Vagina (tissue), 2 donors: Measurements from ENCODE around the gene TPRN. TPM values are rescaled to one million over a fixed set of nuclear protein-coding genes. Genes with fewer than 3 reads are reported as not detected.

Experiments used
- DNase-seq, 2 donors: peaks; one replicate each; pipeline ENCODE4 v3.0.0-alpha.2; 2017; ENCODE audit errors: extremely low spot score in 2 of 2
- H3K27ac ChIP-seq: fragments of 200-600 bp; sonication (generic); one replicate; pipeline ENCODE4 v1.5.1; 2019
- H3K27me3 ChIP-seq: fragments of 200-600 bp; sonication (generic); one replicate; pipeline ENCODE4 v1.5.1; 2019
- H3K36me3 ChIP-seq, 2 donors: fragments of 200-600 bp; sonication (generic); one replicate each; pipeline ENCODE4 v1.5.1; 2017 to 2019
- H3K4me1 ChIP-seq: fragments of 200-600 bp; sonication (generic); one replicate; pipeline ENCODE4 v1.5.1; 2019
- H3K4me3 ChIP-seq, 2 donors: fragments of 200-600 bp; sonication (generic); 1 replicate in 1 of 2; 2 replicates in 1 of 2; pipeline ENCODE4 v1.5.1; 2016 to 2019
- H3K9me3 ChIP-seq: fragments of 200-600 bp; sonication (generic); one replicate; pipeline ENCODE4 v1.5.1; 2019
- POLR2A ChIP-seq, 2 donors: fragments of 450-650 bp; IDR thresholded peaks; one replicate each; pipeline ENCODE4 v1.6.1; 2017; ENCODE audit warnings: antibody characterized with exemption in 2 of 2, mild to moderate bottlenecking in 2 of 2, moderate library complexity in 2 of 2
- POLR2AphosphoS5 ChIP-seq, 2 donors: sonication (generic); formaldehyde crosslinking; IDR thresholded peaks; one replicate each; pipeline ENCODE4 v1.9.0; 2017; ENCODE audit warnings: antibody characterized with exemption in 2 of 2, mild to moderate bottlenecking in 2 of 2, low read depth in 1 of 2; ENCODE audit not compliant: insufficient read depth in 1 of 2
- intact Hi-C: fragments of 100-400 bp; cut with DNase I; formaldehyde crosslinking; loops from one replicate; pipeline ENCODE4 v1.15.1; 2023
- total RNA-seq: library from RNA; depleted of rRNA; stranded (reverse); fragments of >200 nt; gene quantifications from one replicate; pipeline ENCODE4 v1.2.3, GENCODE V29; 2016
- TF ChIP-seq, protein P1 (sequence below), 3 experiments: fragments of 450-650 bp in 2 of 3; fragments of 200-600 bp in 1 of 3; sonication (generic) in 1 of 3; IDR thresholded peaks; one replicate each; pipeline ENCODE4 v1.5.1; 2017 to 2019; ENCODE audit warnings: antibody characterized with exemption in 3 of 3, mild to moderate bottlenecking in 2 of 3, moderate library complexity in 2 of 3

Gene TPRN
- total RNA-seq, 1 donor from 2014 or later = 6.9 TPM

DNA sequence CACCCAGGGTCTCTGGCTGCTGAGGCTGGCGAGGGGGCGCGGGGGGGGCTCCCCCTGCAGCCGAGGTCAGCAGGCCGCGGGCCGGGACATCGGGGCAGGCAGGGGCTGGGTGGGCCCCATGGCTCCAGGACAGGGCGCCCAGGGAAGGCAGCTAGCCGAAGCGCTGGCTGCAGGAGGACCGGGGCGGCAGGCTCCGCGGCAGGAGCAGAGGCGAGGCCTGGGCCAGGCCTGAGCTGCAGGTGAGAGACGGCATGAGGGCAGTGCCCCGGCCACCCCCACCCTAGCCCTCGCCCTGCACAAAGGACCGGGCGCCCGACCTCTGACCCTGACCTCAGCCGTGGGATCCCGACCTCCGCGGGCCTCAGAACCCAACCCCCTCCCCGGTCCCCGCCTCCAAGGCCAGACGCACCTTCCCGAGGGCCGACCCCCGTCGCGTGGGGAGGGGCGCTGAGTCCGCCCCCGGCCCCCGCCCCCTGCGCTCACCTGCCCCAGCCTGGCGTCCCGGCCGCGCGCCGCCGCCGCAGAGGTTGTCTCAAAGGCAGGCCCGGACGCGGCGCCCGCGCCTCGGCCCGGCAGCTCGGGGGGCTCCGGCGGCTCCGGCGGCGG is 21.1 kb upstream of the TPRN start:
- peak overlapping the region; percentile 36 to 61 for H3K4me3 ChIP-seq
- H3K27ac ChIP-seq = no peak overlapping the region
- DNase-seq = no peak
- H3K27me3 ChIP-seq = no peaks in the 10 kb centered on the region
- TF ChIP-seq POLR2A (IDR thresholded peaks at IDR 0.05) = no peak
- TF ChIP-seq, protein P1, sequence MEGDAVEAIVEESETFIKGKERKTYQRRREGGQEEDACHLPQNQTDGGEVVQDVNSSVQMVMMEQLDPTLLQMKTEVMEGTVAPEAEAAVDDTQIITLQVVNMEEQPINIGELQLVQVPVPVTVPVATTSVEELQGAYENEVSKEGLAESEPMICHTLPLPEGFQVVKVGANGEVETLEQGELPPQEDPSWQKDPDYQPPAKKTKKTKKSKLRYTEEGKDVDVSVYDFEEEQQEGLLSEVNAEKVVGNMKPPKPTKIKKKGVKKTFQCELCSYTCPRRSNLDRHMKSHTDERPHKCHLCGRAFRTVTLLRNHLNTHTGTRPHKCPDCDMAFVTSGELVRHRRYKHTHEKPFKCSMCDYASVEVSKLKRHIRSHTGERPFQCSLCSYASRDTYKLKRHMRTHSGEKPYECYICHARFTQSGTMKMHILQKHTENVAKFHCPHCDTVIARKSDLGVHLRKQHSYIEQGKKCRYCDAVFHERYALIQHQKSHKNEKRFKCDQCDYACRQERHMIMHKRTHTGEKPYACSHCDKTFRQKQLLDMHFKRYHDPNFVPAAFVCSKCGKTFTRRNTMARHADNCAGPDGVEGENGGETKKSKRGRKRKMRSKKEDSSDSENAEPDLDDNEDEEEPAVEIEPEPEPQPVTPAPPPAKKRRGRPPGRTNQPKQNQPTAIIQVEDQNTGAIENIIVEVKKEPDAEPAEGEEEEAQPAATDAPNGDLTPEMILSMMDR (IDR thresholded peaks at IDR 0.05) = no peak
- no peak for TF ChIP-seq POLR2AphosphoS5 (IDR thresholded peaks at IDR 0.05; ENCODE audit: insufficient read depth in 1 of 2, low read depth in 1 of 2)
- intact Hi-C loops = no loop called here
- H3K4me1 ChIP-seq = peaks cover 43% of the 10 kb centered on the region
- H3K9me3 ChIP-seq = no peaks in the 10 kb centered on the region
- no peaks in the 10 kb centered on the region for H3K36me3 ChIP-seq

DNA sequence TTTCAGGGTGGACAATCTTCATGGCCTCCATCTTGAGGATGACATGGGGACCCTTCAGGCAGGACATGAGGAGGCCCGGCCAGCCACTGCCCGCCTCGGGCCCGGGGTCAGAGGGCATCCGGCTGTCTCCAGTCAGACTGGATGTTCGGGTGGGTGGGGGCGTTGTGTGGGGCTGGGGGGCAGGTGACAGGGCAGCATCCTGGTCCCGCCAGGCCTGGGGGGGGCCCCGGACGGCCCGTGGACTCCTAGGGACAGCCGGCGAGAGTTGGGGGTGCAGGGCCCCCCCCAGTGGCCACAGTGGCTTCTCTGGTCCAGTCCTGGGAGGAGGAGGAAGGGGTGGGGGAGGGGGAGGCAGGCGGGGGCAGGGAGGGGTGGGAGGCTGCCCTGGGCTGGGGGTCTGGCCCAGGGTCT is 20.6 kb upstream of the TPRN start:
- H3K9me3 ChIP-seq = no peaks in the 10 kb centered on the region
- H3K27me3 ChIP-seq = no peaks in the 10 kb centered on the region
- DNase-seq = no peak
- H3K27ac ChIP-seq = no peak overlapping the region
- TF ChIP-seq, protein P1 (IDR thresholded peaks at IDR 0.05) = no peak
- TF ChIP-seq POLR2AphosphoS5 (IDR thresholded peaks at IDR 0.05; ENCODE audit: insufficient read depth in 1 of 2, low read depth in 1 of 2) (no peak), POLR2A (IDR thresholded peaks at IDR 0.05) (no peak)
- H3K4me3 ChIP-seq = peak overlapping the region in 1 of 2 donors; percentile 61
- no peaks in the 10 kb centered on the region for H3K36me3 ChIP-seq
- intact Hi-C loops = no loop called here
- H3K4me1 ChIP-seq = peaks cover 43% of the 10 kb centered on the region

DNA sequence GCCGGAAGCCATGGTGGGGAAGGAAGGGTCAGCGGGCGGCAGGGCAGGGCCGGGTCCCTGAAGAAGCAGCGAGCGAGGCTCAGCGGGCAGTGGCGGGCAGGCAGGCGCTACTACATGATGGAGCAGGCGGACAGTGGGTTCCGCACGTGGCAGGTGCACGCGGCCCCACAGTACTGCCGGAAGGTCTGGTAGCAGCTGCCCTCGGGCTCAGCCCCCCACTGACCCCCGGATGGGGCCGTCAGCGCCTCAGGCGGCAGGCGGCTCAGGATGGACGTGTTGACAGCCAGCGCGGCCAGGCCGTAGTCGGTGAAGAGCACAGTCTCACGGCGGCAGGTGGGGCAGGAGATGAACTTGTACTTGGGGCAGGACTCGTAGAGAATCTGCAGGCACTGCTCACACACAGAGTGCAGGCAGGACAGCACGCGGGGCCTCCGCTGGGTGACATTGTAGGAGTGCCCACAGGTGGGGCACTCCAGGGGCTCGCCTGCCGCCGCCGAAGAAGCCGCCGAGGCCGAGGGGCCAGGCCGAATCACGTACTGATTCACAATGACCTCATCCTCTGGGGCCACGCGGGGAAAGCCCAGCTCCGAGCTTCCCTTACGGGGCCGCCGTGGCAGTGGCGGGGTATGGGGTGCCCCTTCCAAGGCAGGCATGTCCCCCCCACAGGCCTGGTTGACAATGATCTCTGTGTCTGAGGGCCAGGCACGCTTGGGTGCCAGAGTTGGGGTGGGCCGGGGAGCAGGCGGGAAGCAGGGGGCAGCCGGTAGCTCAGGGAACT is 20.0 kb upstream of the TPRN start:
- intact Hi-C loops = no loop called here
- H3K4me1 ChIP-seq = peaks cover 43% of the 10 kb centered on the region

DNA sequence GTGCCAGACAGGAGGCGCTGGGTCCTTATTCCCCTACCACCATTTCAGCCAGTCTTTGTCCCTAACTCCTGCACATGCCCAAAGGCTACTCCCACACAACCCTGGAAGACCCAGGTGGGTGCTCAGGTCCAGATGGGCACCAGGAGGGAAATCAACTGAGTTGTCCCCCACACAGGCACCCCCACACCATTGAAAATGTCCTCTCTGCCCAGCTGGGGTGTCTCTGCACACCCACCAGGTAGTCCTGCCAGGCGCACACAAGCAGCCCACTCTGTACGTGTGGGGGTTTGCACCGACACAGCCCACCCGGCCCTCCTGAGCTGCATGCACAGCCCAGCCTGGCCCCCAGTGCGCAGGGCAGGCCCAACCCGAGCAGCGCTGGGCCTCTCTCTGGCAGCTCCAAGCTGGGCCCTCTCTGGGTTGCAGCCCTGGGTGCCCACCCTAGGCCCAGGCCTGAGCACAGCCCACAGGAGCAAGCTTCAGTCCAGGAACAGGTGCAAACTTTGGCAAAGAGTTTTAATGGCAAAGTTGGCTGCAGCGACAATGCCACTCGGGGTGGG is 19.3 kb upstream of the TPRN start:
- no peaks in the 10 kb centered on the region for H3K36me3 ChIP-seq
- H3K9me3 ChIP-seq = no peaks in the 10 kb centered on the region
- intact Hi-C loops = no loop called here
- H3K4me3 ChIP-seq = no peak overlapping the region
- no peaks in the 10 kb centered on the region for H3K27me3 ChIP-seq
- no peak for DNase-seq
- no peak for TF ChIP-seq POLR2A (IDR thresholded peaks at IDR 0.05)
- TF ChIP-seq POLR2AphosphoS5 (IDR thresholded peaks at IDR 0.05; ENCODE audit: insufficient read depth in 1 of 2, low read depth in 1 of 2) = no peak
- TF ChIP-seq, protein P1 (IDR thresholded peaks at IDR 0.05) = no peak
- H3K4me1 ChIP-seq = peaks cover 43% of the 10 kb centered on the region
- H3K27ac ChIP-seq = no peak overlapping the region

More for the DNA sequence above, 20.0 kb upstream of the TPRN start:
- Histone ChIP-seq H3K36me3 (no peaks in the 10 kb centered on the region), H3K27ac (no peak overlapping the region), H3K4me3 (no peak overlapping the region), H3K27me3 (no peaks in the 10 kb centered on the region), H3K9me3 (no peaks in the 10 kb centered on the region)
- no peak for DNase-seq
- TF ChIP-seq POLR2AphosphoS5 (IDR thresholded peaks at IDR 0.05; ENCODE audit: insufficient read depth in 1 of 2, low read depth in 1 of 2) (no peak), POLR2A (IDR thresholded peaks at IDR 0.05) (no peak)
- TF ChIP-seq, protein P1 (IDR thresholded peaks at IDR 0.05) = no peak
